Measurements from ENCODE around the gene CDH6. TPM values are rescaled to one million over a fixed set of nuclear protein-coding genes. Genes with fewer than 3 reads are reported as not detected.

The CDH6 gene
- total and polyA plus RNA-seq, 2 donors (not counting 3 experiments of a cell fraction or from before 2014, with no cell fraction given): 0.06 TPM; not detected in 1

GRCh38 chr5:31350395-31350794 lies 156.9 kb downstream of the CDH6 start:
- Histone ChIP-seq H3K9ac (replicated peaks; ENCODE audit: extremely low read depth, insufficient read depth, low read length) (no peak overlapping the region), H3K36me3 (ENCODE audit: control insufficient read depth in 2 of 2, extremely low read depth in 1 of 2, insufficient read depth in 2 of 2, low read length in 2 of 2) (no peaks in the 10 kb centered on the region), H3K27ac (ENCODE audit: insufficient read depth, low read depth, low read length) (no peak overlapping the region), H3K27me3 (ENCODE audit: control insufficient read depth in 2 of 2, insufficient read depth in 2 of 2, low read length in 2 of 2) (no peaks in the 10 kb centered on the region), H2AFZ (ENCODE audit: low read depth, low read length) (no peak overlapping the region), H4K20me1 (replicated peaks; ENCODE audit: control insufficient read depth, extremely low read depth, insufficient read depth, low read length) (no peaks in the 10 kb centered on the region), H3K9me1 (replicated peaks; ENCODE audit: control insufficient read depth, extremely low read depth, insufficient read depth, low read length) (no peaks in the 10 kb centered on the region), H3K4me1 (ENCODE audit: control insufficient read depth, extremely low read depth, insufficient read depth, low read length) (no peaks in the 10 kb centered on the region), H3K4me2 (ENCODE audit: insufficient read depth, low read length) (no peak overlapping the region), H3K9me3 (replicated peaks; ENCODE audit: control insufficient read depth, insufficient read depth, low read length) (no peaks in the 10 kb centered on the region), H3K79me2 (ENCODE audit: control insufficient read depth, insufficient read depth, low read length) (no peaks in the 10 kb centered on the region), H3K4me3 (replicated peaks in 1 of 3; ENCODE audit: insufficient read depth in 1 of 3, low read depth in 1 of 3, low read length in 3 of 3) (no peak overlapping the region)
- DNase-seq (ENCODE audit: low read depth, low spot score) (no peak), FAIRE-seq (no peak)
- dilution Hi-C loops (cut with MboI; ENCODE audit: extremely low pct_ligation_motif_present, low sequenced_read_pairs): no loop called here
- CTCF ChIA-PET: no interaction called here
- no peak for TF ChIP-seq MYC (IDR thresholded peaks at IDR 0.05; ENCODE audit: low read depth, low read length)
- no peak for TF ChIP-seq EZH2 (IDR thresholded peaks at IDR 0.05; ENCODE audit: borderline replicate concordance, low read depth, low read length, severe bottlenecking)
- TF ChIP-seq JUN (IDR thresholded peaks at IDR 0.05; ENCODE audit: borderline replicate concordance, insufficient read depth, insufficient read length, low read depth): no peak
- TF ChIP-seq CTCF (IDR thresholded peaks at IDR 0.05; ENCODE audit: extremely low read depth in 1 of 2, insufficient read depth in 1 of 2, low read depth in 1 of 2, low read length in 2 of 2): no peak
- no peak for TF ChIP-seq POLR2AphosphoS5 (IDR thresholded peaks at IDR 0.05; ENCODE audit: insufficient read depth, low read depth, low read length)
- TF ChIP-seq GATA2 (IDR thresholded peaks at IDR 0.05; ENCODE audit: insufficient read depth, insufficient read length, low read depth, low read length): no peak
- no peak for TF ChIP-seq MAX (IDR thresholded peaks at IDR 0.05; ENCODE audit: insufficient read depth, insufficient read length)
- no peak for TF ChIP-seq FOS (IDR thresholded peaks at IDR 0.05; ENCODE audit: borderline replicate concordance, insufficient read depth, low read length)
- TF ChIP-seq POLR2A (IDR thresholded peaks at IDR 0.05; ENCODE audit: low read depth, low read length): no peak
- no TSS peak for BruUV-seq (replicated peaks)
- POLR2A ChIA-PET: no interaction called here
- intact Hi-C loops (cut with micrococcal nuclease): no loop called here
